Activated CD4-positive, alpha-beta T cell treated with anti-CD3 and anti-CD28 coated beads, Interleukin-2, amount 10 ng/mL, durations not matched to agents 24 days and 14 days (primary cell): ENCODE results near the gene RNMT. TPM values are rescaled to one million over a fixed set of nuclear protein-coding genes. Genes with fewer than 3 reads are reported as not detected.
A peak's percentile ranks its signal among the peaks of the same experiment; 100 is the strongest.
"Not testable (repeated sequence)": the region's sequence is repeated elsewhere in the genome, so short reads cannot be mapped to it uniquely, and the experiment has no call there.

ENCODE experiments used
- DNase-seq: peaks from one replicate; pipeline ENCODE4 v3.0.0; 2022
- H3K27ac Mint-ChIP-seq: one replicate; pipeline ENCODE4 v1.8.0; 2022; ENCODE audit warnings: mild to moderate bottlenecking, mixed read lengths
- H3K27me3 Mint-ChIP-seq: one replicate; pipeline ENCODE4 v1.8.0; 2022; ENCODE audit warnings: mixed read lengths
- H3K36me3 Mint-ChIP-seq: one replicate; pipeline ENCODE4 v1.8.0; 2022; ENCODE audit warnings: low read depth, mild to moderate bottlenecking, mixed read lengths
- H3K4me1 Mint-ChIP-seq: one replicate; pipeline ENCODE4 v1.8.0; 2021; ENCODE audit warnings: mixed read lengths
- H3K4me3 Mint-ChIP-seq: one replicate; pipeline ENCODE4 v1.8.0; 2022; ENCODE audit warnings: mild to moderate bottlenecking, moderate library complexity, mixed read lengths
- H3K9me3 Mint-ChIP-seq: one replicate; pipeline ENCODE4 v1.8.0; 2021; ENCODE audit warnings: mixed read lengths
- intact Hi-C: fragments of 100-400 bp; cut with micrococcal nuclease; formaldehyde crosslinking; loops from one replicate; pipeline ENCODE4 v1.15.1; 2023
- total RNA-seq: library from RNA; stranded (reverse); gene quantifications from 2 replicates; pipeline ENCODE4 v1.2.3, GENCODE V29; 2022

The RNMT gene
- total RNA-seq, result 57.8 and 65.9 TPM in 2 replicates

- peak; percentile 99 for DNase-seq
- intact Hi-C loops, result loop anchor here (1.0 to 10.0 kb wide), 6 partner anchors 52 to 1022 kb away; partner anchors contain the start of genes CEP192, CEP76 and PSMG2
- H3K27ac Mint-ChIP-seq, result peak within 1 kb of the TSS; percentile 83
- no peaks in the 10 kb centered on the region for H3K27me3 Mint-ChIP-seq
- no peaks in the 10 kb centered on the region for H3K9me3 Mint-ChIP-seq
- peaks cover 36% of the 10 kb centered on the region for H3K36me3 Mint-ChIP-seq
- H3K4me1 Mint-ChIP-seq, result peaks cover 57% of the 10 kb centered on the region
- peak within 1 kb of the TSS; percentile 85 for H3K4me3 Mint-ChIP-seq
Observed at GRCh38 chr18:13726232-13726971, at the start of gene RNMT, which contains the start of gene FAM210A. Gene RNMT (plus strand): TSS chr18:13726673. CDS start chr18:13731518, 4,845 bp downstream. Gene FAM210A (minus strand): TSS chr18:13726558. CDS start chr18:13682077, 44,481 bp downstream.

DNA sequence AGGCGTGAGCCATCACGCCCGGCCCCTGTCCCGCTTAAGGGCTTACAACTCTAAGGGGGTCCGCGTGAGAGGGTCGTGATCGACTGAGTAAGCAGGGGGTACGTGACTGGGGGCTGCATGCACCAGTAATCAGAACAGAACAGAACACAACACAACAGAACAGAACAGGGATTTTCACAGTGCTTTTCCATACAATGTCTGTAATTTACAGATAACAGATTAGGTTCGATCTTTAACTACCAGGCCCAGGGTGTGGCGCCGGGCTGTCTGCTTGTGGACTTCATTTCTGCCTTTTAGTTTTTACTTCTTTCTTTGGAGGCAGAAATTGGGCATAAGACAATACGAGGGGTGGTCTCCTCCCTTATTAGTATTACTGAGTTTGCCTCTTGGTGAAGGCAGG is 49.1 kb upstream of the RNMT start:
- not testable (repeated sequence) for H3K27me3 Mint-ChIP-seq, H3K9me3 Mint-ChIP-seq, H3K27ac Mint-ChIP-seq, H3K4me3 Mint-ChIP-seq
- H3K36me3 Mint-ChIP-seq, result peaks cover 17% of the 10 kb centered on the region
- peaks cover 11% of the 10 kb centered on the region for H3K4me1 Mint-ChIP-seq
- peak; percentile 37 for DNase-seq
- intact Hi-C loops, result loop anchor here (10.0 kb wide), 1 partner anchor 47 kb away; the partner anchor contains the start of genes FAM210A and RNMT

- H3K9me3 Mint-ChIP-seq, result no peaks in the 10 kb centered on the region
- intact Hi-C loops, result no loop called here
- H3K36me3 Mint-ChIP-seq, result peaks cover 18% of the 10 kb centered on the region
- no peak overlapping the region for H3K4me3 Mint-ChIP-seq
- DNase-seq, result peak; percentile 55
- no peaks in the 10 kb centered on the region for H3K27me3 Mint-ChIP-seq
- no peak overlapping the region for H3K27ac Mint-ChIP-seq
- peaks cover 11% of the 10 kb centered on the region for H3K4me1 Mint-ChIP-seq
Observed at GRCh38 chr18:13680612-13681011, 45.9 kb upstream of the RNMT start.

DNA sequence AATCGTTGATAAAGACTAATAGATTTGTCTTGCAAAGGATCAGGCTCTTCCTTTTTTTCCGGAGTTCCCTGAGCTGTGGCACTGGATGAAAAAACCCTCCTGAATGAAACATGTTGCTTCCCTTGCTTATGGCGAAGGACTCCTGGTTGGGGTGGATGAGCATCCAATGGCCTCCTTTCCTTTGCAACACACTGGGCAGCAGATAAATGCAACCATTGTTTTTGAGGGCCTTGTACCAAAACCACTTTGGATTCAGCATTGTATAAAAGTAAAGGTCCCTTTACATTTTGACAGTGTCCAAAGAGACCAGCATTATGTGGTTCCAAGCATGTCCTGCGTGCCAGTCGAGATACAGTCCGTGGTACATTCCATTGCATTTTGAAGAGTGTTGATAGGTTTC is 44.8 kb upstream of the RNMT start:
- Mint-ChIP-seq H3K4me1 (peaks cover 11% of the 10 kb centered on the region), H3K27ac (no peak overlapping the region), H3K4me3 (no peak overlapping the region), H3K27me3 (no peaks in the 10 kb centered on the region), H3K36me3 (peaks cover 16% of the 10 kb centered on the region), H3K9me3 (no peaks in the 10 kb centered on the region)
- intact Hi-C loops, result no loop called here
- DNase-seq, result peak; percentile 23

DNA sequence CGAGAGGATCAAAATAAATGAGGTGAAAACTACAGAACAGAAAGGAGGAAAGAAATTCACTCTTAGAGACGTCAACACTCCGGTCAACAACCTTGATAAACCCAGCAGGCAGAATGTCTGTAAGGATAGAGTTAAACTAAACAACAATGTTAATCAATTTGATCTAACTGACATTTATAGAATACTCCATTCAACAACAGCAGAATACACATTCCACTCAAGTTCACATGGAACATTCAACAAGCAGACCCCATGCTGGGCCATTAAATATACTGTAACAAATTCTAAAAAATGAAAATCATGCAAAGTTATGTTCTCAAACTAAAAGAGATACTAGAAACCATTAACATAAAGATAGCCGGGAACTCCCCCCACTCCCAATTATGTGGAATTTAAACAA is 41.9 kb upstream of the RNMT start:
- intact Hi-C loops, result no loop called here
- peaks cover 23% of the 10 kb centered on the region for H3K36me3 Mint-ChIP-seq
- H3K4me1 Mint-ChIP-seq, result peaks cover 6% of the 10 kb centered on the region
- H3K27ac Mint-ChIP-seq, result no peak overlapping the region
- H3K27me3 Mint-ChIP-seq, result no peaks in the 10 kb centered on the region
- H3K4me3 Mint-ChIP-seq, result no peak overlapping the region
- peak; percentile 16 for DNase-seq
- no peaks in the 10 kb centered on the region for H3K9me3 Mint-ChIP-seq

DNA sequence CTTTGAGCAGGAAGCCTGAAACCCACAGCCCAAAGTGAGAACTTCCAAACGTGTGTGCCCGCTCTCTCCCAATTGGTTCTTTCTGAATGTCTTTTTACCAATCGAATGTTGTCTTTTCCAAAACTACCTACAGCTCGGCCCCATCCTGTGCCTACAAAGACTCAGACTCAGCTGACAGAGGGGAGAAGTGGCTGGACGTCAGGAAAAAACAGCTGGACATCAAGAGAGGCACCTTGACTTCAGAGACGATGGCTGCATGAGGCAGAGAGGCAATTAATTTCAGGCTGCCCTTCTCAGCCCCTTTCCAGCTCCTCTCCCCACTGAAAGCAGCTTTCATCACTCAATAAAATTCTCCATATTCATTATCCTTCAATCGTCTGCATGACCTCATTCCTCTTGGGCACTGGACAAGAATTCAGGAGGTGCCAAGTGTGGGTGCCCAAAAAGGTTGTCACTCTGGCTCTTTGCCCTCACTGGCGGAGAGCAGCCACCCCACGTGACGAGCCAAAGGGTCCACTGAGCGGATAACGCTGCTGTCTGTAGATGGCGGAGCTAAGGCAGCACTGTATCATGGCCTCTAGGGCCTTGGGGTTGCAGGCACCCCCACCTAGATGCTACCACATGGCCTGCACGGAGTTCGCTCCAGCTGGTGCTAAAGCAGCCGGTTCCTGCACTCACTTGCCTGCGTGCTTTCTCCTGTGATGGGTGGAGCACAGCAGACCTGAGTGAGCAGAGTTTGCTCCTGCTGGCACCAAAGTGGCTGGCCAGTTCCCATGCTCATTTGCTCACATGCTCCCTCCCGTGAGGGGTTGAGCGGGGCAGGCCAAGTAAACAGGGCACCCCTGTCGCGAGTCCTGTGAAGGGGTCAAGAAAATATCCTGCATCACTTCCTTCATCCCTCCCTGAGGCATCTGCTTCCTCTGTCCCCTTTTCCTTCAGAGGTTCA is 38.0 kb upstream of the RNMT start:
- intact Hi-C loops, result no loop called here
- peak; percentile 45 for DNase-seq
- Mint-ChIP-seq H3K9me3 (peaks cover 14% of the 10 kb centered on the region), H3K27ac (no peak overlapping the region), H3K4me1 (peaks cover 8% of the 10 kb centered on the region), H3K27me3 (no peaks in the 10 kb centered on the region), H3K36me3 (peaks cover 23% of the 10 kb centered on the region), H3K4me3 (no peak overlapping the region)

DNA sequence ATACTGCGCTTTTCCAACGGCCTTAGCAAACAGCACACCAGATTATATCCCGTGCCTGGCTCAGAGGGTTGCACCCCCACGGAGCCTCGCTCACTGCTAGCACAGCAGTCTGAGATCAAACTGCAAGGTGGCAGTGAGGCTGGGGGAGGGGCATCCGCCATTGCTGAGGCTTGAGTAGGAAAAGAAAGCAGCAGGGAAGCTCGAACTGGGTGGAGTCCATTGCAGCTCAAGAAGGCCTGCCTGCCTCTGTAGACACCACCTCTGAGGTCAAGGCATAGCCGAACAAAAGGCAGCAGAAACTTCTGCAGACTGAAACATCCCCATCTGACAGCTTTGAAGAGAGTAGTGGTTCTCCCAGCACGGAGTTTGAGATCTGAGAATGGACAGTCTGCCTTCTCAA is 36.4 kb upstream of the RNMT start:
- Mint-ChIP-seq H3K4me1 (peaks cover 10% of the 10 kb centered on the region), H3K36me3 (peaks cover 26% of the 10 kb centered on the region), H3K9me3 (peaks cover 20% of the 10 kb centered on the region)
- H3K27me3 Mint-ChIP-seq, H3K27ac Mint-ChIP-seq, intact Hi-C loops, H3K4me3 Mint-ChIP-seq: not testable (repeated sequence)
- peak; percentile 18 for DNase-seq

DNA sequence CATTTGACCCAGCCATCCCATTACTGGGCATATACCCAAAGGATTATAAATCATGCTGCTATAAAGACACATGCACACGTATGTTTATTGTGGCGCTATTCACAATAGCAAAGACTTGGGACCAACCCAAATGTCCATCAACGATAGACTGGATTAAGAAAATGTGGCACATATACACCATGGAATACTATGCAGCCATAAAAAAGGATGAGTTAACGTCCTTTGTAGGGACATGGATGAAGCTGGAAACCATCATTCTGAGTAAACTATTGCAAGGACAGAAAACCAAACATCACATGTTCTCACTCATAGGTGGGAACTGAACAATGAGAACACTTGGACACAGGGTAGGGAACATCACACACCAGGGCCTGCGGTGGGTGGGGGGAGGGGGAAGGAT is 31.1 kb upstream of the RNMT start:
- H3K36me3 Mint-ChIP-seq, result peaks cover 43% of the 10 kb centered on the region
- DNase-seq, H3K27me3 Mint-ChIP-seq, H3K27ac Mint-ChIP-seq, H3K4me3 Mint-ChIP-seq, H3K4me1 Mint-ChIP-seq, intact Hi-C loops: not testable (repeated sequence)
- H3K9me3 Mint-ChIP-seq, result peaks cover 24% of the 10 kb centered on the region

- Mint-ChIP-seq H3K27ac (no peak overlapping the region), H3K27me3 (no peaks in the 10 kb centered on the region), H3K4me3 (no peak overlapping the region), H3K36me3 (peaks cover 46% of the 10 kb centered on the region), H3K4me1 (peaks cover 6% of the 10 kb centered on the region), H3K9me3 (peaks cover 23% of the 10 kb centered on the region)
- DNase-seq, result no peak
- intact Hi-C loops, result no loop called here
Observed at GRCh38 chr18:13696961-13697360, 29.5 kb upstream of the RNMT start.

DNA sequence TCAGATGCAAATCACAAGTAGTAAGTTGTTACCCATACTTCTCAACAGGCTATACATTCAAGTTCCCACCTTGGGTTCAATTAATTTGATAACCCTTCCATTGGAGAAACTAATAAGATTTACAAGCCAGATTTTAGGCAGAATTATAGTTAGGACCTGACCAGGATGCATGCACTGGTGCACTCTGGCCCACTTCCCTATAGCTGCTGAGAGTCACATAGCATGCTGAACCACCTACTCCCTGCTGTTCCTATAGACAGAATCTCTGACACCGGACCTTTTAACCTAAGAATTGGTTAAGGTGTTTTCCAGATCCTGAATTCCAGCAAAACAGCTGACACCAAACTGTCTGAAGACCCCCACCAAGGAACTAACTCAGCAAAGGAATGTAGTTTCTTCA is 26.3 kb upstream of the RNMT start:
- H3K27me3 Mint-ChIP-seq, result no peaks in the 10 kb centered on the region
- H3K9me3 Mint-ChIP-seq, result peaks cover 13% of the 10 kb centered on the region
- peaks cover 54% of the 10 kb centered on the region for H3K36me3 Mint-ChIP-seq

DNA sequence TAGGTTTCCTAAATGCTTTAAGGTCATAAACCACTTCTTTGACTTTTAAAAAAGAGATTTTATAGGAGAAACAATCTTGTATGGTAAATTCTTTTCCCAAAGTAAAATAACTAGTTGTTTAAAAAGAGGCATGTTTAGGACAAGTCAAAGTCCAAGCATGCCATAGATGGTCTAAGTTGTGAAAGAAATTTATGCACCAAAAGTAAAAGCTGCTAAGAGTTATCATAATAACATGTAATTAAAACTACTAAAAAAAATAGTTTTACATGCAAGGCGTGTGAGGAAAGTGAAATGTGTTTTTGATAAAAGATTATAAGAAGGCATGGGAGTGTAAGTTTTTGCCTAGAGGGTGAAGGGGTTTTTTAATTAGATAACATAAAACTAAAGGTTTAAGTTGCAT is 22.6 kb upstream of the RNMT start:
- peaks cover 61% of the 10 kb centered on the region for H3K36me3 Mint-ChIP-seq
- intact Hi-C loops, result no loop called here
- H3K27ac Mint-ChIP-seq, result no peak overlapping the region
- H3K4me1 Mint-ChIP-seq, result no peaks in the 10 kb centered on the region
- no peak for DNase-seq
- no peaks in the 10 kb centered on the region for H3K27me3 Mint-ChIP-seq
- no peak overlapping the region for H3K4me3 Mint-ChIP-seq
- peaks cover 25% of the 10 kb centered on the region for H3K9me3 Mint-ChIP-seq

More for the DNA sequence above, 26.3 kb upstream of the RNMT start:
- H3K4me1 Mint-ChIP-seq, result peaks cover 1% of the 10 kb centered on the region
- peak; percentile 21 for DNase-seq
- intact Hi-C loops, result no loop called here
- no peak overlapping the region for H3K4me3 Mint-ChIP-seq
- no peak overlapping the region for H3K27ac Mint-ChIP-seq

DNA sequence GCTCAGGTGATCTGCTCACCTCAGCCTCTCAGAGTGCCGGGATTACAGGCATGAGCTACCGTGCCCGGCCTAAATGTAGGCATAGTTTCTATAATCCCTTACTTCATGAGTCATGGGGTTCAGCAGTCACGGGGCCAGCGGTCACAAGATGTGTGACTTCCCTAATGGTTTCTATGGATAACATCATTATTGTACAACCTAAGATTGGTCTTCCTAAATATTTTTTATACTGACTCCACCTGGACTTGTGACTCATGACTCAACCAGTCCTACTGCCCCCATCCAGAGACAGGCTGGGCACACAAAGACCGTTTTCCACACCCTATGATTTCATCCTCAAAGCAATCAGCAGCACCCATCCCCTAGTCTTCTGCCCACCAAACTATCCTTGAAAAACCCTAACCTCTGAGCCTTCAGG is 16.1 kb upstream of the RNMT start:
- H3K27ac Mint-ChIP-seq, result no peak overlapping the region
- intact Hi-C loops, result no loop called here

DNA sequence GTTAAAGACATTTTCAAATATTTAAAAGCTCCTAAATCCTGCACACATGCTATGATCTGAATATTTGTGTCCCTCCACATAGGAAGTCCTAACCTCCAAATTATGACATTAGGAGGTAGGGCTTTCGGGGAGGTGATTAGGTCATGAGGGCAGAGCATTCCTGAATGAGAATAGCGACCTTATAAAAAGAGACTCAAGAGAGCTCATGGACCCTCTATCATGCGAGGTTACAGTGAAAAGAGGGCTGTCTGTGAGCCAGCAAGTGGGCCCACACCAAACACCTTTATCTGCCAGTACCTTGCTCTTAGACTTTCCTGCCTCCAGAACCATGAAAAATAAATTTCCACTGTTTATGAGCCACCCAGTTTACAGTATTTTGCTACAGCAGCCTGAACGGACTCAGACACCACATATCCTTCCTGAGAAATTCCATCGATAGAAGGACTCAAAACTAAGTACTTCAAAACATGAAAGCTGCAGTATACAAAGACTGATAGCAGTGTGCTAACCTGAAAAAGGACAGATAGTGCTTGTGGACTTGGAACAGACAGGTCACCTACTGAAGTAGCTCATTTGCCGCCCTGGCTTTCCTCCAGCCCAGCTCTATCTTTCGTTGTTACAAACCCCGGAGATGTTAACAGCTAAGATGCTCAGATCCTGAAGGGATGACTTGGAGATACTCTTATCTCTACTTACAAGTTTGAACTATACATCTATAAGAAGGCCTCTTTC is 13.9 kb upstream of the RNMT start:
- Mint-ChIP-seq H3K36me3 (peaks cover 35% of the 10 kb centered on the region), H3K27ac (no peak overlapping the region), H3K4me3 (no peak overlapping the region), H3K27me3 (no peaks in the 10 kb centered on the region), H3K4me1 (peaks cover 3% of the 10 kb centered on the region), H3K9me3 (peaks cover 22% of the 10 kb centered on the region)
- intact Hi-C loops, result no loop called here
- no peak for DNase-seq

More for the DNA sequence above, 16.1 kb upstream of the RNMT start:
- H3K4me1 Mint-ChIP-seq, result peaks cover 3% of the 10 kb centered on the region
- H3K4me3 Mint-ChIP-seq, result no peak overlapping the region
- H3K36me3 Mint-ChIP-seq, result peaks cover 48% of the 10 kb centered on the region
- H3K9me3 Mint-ChIP-seq, result peaks cover 28% of the 10 kb centered on the region
- DNase-seq, result peak; percentile 32
- H3K27me3 Mint-ChIP-seq, result no peaks in the 10 kb centered on the region
